GM21576 (cell line): Measurements from ENCODE around the gene THSD8.
"Not testable (repeated sequence)": the region's sequence is repeated elsewhere in the genome, so short reads cannot be mapped to it uniquely, and the experiment has no call there.

Source experiments
- ATAC-seq: cut with Tn5 transposase; IDR thresholded peaks from one replicate; pipeline ENCODE4 v1.9.1; 2021; ENCODE audit warnings: mild to moderate bottlenecking, moderate library complexity; ENCODE audit not compliant: unreplicated experiment

THSD8 gene

DNA sequence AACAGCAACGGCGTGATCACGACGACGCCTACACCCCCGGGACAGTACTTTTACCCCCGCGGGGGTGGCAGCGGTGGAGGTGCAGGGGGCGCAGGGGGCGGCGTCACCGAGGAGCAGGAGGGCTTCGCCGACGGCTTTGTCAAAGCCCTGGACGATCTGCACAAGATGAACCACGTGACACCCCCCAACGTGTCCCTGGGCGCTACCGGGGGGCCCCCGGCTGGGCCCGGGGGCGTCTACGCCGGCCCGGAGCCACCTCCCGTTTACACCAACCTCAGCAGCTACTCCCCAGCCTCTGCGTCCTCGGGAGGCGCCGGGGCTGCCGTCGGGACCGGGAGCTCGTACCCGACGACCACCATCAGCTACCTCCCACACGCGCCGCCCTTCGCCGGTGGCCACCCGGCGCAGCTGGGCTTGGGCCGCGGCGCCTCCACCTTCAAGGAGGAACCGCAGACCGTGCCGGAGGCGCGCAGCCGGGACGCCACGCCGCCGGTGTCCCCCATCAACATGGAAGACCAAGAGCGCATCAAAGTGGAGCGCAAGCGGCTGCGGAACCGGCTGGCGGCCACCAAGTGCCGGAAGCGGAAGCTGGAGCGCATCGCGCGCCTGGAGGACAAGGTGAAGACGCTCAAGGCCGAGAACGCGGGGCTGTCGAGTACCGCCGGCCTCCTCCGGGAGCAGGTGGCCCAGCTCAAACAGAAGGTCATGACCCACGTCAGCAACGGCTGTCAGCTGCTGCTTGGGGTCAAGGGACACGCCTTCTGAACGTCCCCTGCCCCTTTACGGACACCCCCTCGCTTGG lies 9.6 kb upstream of the THSD8 start:
- ATAC-seq: no peak

DNA sequence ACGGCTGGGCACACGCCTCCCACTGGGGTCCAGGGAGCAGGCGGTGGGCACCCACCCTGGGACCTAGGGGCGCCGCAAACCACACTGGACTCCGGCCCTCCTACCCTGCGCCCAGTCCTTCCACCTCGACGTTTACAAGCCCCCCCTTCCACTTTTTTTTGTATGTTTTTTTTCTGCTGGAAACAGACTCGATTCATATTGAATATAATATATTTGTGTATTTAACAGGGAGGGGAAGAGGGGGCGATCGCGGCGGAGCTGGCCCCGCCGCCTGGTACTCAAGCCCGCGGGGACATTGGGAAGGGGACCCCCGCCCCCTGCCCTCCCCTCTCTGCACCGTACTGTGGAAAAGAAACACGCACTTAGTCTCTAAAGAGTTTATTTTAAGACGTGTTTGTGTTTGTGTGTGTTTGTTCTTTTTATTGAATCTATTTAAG lies 9.0 kb upstream of the THSD8 start:
- no peak for ATAC-seq

DNA sequence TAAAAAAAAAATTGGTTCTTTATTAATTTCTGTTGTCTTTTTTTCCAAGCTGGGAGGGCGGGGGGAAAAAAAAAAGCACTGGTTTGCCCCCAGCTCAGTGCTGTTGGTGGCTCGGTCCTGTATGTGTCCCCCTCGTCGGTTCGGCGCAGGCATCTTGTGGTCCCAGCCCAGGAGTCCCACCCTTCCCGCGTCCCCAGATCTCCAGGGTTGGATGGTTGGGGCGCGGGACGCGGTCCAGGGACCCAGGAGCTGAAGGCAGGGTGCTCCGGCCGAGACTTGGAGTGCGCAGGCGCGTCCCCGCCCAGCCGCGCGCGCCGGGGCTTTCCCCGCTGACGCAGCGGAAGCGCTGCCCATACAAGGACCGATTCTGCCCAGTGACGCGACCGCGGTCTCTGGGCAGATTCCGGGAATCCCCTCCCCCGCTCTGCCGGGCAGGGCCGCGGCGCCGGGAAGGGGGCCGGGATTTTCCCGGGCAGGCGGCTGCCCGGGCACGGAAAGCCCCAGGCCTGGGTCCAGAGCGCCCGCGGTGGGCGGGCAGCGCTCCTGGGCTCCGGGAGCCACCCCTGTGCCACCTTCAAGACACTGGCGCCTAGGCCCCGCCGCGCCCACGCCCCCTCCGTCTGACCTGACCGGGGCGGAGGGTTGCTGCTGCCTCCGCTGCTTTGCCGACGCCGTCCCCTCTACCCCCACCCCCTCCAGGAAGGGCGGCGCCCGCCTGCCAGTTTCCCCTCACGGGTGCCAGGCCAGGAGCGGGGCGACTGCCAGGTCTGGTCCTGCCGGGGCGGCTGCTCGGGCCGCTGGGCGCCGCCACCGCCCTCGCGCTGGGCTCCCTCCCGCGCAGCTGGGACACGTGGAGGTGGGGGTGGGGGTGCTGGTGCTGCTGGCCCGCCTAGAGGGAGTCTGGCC lies 8.3 kb upstream of the THSD8 start:
- ATAC-seq: no peak

DNA sequence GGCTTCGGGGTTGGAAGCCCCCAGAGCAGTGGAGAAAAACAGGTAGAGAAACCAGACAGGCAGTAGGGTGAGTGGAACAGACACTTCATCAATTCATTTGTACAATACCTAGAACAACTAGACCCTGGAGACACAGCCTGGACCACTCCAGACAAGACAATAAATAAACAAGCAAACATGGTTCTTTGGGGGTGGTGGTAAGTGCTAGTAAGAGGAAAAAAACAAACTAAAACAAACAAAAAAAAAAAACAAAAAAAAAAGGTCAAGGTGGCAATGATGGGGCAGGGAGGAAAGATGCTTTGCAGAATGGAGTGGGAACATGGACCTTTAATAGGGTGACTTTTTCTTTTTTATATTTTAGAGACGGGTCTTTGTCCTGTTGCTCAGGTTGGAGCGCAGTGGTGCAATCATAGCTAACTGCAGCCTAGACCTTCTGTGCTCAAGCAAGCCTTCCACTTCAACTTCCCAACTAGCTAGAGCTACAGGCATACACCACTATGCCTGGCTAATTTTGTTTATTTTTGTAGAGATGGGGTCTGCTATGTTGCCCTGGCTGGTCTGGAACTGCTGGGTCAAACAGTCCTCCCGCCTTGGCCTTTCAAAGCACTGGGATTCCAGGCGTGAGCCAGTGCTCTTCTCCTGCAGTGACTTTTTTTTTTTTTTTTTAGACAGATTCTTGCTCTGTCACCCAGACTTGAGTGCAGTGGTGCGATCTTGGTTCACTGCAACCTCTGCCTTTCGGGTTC lies 7.5 kb upstream of the THSD8 start:
- ATAC-seq: no peak

DNA sequence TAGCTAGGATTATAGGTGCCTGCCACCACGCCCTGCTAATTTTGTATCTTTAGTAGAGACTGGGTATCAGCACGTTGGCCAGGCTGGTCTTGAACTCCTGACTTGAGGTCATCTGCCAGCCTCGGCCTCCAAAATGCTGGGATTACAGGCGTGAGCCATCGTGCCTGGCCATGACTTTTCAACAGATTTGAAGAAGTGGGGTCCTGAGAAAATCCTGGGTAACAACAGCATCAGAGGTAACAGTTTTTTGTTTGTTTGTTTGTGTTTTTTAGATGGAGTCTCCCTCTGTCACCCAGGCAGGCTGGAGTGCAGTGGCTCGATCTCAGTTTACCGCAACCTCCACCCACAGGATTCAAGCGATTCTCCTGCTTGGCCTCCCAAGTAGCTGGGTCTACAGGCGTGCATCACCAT lies 6.9 kb upstream of the THSD8 start:
- no peak for ATAC-seq

DNA sequence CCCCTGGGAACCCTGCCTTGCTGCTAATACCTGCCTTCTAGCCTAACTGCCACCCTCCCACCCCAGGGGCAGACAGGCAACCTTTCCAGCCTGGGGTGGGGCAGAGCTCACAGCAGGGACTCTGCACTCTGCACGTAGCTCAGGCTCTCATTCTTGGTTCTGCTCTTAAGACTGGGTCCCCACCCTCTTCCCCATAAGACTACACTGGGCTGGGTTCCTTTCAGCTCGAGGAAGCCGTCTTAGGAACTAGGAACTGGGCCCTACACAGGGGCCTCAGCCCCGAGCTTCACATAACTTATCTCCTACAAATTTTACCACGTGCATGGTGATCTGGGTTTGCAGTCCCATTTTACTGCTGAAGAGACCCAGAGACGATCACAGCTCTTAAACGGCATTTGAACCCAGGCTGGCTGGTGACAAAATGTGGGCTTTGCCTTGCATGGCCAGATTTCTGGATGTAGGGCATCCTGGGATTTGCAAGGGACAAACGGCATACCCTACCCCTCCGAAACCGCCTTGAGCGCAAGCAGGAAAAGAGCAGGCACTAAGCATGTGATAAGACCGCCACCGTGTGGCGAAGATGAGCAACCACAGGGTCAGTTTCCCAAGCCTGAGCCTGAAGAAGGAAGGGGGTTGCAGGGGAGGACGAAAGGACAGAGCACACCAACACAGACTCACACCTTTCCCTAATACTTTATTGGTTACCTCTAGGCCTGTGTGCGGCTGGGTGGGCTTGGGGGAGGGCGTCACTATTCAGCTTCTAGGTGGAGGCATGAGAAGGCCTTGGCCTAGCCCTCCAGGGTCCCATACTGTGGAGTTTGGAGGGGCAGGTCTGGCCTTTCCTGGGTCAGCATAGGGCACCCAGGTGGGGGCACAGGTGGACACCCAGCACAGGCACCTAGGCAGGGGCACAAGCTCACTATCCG lies 5.5 kb upstream of the THSD8 start:
- no peak for ATAC-seq

DNA sequence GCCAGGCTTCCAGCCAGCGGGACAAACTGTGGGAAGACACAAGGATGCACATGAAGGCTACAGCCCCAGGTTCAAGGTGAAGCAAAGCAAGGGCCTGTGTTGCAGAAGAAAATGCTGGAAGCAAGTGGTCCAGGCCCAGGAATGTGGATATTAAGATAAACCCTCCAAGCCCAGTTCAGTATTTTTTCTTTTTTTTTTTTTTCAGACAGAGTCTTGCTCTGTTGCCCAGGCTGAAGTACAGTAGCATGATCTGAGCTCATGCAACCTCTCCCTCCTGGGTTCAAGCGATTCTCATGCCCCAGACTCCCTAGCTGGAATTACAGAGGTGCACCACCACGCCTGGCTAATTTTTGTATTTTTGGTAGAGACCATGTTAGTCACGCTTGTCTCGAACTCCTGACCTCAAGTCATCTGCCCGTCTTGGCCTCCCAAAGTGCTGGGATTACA lies 4.7 kb upstream of the THSD8 start:
- no peak for ATAC-seq

DNA sequence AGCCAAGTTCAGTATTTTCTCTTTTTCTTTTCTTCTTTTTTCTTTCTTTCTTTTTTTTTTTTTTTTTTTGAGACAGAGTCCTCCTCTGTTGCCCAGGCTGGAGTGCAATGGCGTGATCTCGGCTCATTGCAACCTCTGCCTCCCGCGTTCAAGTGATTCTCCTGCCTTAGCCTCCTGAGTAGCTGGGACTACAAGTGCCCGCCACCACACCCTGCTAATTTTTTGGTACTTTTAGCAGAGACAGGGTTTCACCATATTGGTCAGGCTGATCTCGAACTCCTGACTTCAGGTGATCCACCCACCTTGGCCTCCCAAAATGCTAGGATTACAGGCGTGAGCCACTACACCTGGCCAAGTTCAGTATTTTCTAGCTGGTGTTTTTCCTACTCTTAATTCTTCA lies 4.3 kb upstream of the THSD8 start:
- ATAC-seq: not testable (repeated sequence)

DNA sequence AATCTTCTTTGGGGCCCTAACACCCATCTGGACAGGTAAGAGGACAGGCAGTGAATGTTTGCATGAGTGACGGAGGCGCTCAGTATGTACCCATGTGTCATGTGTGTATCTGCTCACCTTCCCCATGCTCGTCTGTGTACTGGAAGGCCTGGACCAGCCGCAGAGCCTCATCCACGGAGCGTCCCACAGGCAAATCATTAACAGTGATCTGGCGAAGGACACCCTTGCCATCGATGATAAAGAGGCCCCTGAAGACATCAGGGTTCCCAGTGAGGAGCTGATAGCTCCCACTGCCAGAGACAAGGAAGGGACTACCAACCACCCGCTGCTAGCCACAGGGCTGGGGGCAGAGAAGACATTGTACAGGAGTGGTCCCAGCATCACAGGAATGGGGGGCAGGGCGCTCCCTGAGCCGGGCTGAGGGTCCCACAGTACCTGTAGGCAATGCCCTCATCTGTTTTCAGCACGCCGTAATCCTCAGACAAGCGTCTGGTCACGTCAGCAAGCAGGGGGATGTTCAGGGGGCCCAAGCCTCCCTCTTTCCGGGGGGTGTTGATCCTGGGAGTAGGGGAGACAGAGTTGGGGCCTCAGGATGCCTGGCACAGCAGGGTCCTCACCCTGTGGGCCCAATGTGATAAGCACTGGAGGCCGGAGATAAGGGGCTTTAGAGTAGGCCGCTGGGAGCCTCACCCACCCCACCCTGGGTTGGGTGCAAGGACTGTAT lies 2.0 kb upstream of the THSD8 start:
- ATAC-seq: no peak

DNA sequence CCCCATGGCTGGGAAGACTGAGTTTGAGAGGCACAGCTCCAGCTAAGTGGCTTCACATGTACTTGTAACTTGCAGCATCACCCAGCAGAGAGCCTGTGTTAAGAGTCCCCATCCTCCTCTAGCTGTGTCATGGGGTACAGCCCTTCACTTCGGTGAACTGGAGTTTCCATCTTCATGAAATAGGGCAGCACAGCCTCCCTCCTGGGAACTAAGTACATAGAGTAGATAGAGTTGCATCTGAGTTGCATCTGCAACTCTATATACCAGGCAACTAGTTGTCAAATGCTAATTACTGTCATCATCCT lies 1.5 kb upstream of the THSD8 start:
- no peak for ATAC-seq

DNA sequence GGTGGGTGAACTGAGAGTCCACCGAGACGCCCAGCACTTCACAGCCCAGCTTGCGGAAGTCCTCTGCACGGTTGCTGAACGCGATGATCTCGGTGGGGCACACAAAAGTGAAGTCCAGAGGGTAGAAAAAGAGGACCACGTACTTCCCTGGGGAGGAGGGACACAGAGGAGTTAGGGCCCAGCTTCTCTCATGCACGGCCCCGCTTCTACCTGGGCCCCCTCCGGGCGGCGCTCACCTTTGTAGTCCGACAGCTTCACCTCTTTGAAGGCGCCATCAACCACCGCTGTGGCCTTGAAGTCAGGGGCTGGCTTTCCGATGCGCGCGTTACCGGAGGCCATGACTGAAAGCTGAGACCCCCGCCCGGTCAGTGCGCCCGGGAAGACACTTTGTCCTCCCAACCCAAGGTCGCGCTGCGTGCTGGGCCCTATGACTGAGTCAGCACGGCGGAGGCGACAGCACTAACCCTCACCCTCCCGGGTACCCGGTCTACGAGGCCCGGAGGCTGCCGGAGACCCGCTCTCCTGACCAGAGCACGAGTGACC lies 875 bp upstream of the THSD8 start:
- no peak for ATAC-seq

DNA sequence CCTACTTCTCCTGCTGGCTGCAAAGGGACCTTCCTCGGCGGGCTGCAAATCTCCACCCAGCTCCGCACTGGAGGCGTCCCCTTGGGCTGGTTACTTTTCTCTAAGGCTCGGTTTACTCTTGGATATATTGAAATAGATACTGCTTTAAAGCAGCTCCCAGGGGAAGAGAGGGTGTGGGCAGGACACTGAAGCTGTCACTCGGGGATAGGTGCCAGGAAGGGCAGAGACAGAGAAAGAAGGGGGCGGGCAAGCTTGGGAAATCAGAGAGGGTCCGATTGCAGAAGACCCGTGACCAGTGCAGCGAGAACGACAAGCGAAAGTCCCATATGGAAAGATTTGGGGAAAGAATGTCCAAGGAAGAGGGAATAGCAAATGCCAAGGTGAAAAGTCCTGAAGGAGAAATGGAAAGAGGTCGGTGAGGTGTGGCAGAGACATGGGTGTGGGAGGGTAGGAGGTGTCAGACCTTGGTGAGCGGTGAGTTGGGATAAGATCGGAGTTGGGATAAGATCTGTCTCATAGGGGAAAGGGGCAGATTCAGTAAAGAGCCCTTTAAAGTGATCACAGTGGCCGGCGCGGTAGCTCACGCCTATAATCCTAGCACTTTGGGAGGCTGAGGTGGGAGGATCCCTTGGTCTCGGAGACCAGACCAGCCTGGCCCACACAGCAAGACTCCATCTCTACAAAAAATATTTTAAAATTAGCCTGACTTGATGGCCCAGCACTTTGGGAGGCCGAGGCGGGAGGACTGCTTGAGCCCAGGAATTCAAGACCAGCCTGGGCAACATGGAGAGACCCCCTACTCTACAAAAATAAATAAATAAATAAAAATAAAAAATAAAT lies 618 bp downstream of the THSD8 start:
- no peak for ATAC-seq

DNA sequence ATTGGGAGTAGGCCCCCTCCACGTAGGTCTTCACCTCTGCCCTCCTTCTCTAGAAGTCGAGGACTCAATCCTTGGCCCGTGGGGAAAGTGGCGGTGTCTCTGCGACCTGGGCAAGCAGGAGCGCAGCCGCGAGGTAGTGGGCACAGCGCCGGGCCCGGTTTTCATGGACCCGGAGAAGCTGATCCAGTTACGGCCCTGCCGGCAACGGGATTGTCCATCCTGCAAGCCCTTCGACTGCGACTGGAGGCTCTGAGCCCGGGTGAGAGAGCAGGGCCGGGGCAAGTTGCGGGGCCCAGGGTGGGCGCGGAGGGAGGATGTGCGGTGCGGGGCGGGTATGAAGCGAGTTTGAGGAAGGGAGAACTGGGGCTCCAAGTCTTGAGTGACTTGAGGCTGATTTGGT lies 2.2 kb downstream of the THSD8 start:
- no peak for ATAC-seq

DNA sequence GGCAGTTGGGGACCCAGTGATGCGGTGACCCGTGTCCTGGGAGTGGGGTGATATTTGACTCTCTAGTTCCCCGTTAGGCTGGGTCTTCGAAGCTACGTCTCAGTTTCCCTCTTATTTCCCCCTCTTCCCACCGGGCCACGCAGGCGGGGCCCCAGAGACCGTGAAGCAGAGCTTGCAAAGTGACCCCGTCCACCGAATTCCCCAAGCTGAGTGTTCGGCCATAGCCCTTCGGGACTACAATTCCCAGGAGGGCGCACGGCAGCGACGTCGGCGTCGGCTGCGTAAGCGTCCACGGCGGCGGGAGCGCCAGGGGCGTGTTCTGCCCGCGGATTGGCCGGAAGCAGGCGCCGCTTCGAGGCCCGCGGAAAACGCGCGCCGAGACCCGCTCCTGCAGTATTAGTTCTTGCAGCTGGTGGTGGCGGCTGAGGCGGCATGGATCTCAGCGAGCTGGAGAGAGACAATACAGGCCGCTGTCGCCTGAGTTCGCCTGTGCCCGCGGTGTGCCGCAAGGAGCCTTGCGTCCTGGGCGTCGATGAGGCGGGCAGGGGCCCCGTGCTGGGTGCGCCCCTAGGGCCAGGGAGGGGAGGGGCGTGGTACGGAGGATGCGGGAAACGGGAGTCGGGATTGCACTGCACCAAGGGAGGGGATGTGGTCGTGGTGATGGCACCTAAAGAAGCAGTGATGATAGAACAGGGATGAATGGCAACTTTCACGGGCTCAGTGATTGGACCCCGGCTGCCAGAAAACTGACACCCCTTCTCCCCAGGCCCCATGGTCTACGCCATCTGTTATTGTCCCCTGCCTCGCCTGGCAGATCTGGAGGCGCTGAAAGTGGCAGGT lies 4.6 kb downstream of the THSD8 start, which contains the start of gene RNASEH2A:
RNASEH2A (plus strand) TSS at position 343 of the 840 bp plus-strand sequence; CDS start at position 433, 90 bp downstream.
- ATAC-seq: peak; percentile 73

DNA sequence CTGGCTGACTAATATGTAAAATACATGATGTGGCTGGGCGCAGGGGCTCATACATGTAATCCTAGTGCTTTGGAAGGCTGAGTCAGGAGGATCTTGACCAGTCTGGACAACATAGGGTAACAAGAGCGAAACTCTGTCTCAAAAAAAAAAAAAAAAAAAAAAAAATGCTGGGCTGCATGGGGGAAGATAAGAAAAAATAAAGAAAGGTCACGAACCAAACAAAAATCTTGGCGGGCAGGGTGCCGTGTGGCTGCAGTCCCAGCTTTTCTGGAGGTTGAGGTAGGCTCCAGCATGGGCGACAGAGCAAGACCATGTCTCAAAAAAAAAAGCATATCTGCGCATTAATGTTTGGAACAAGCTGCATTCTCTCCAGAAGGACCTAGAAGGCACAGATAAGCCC lies 13.2 kb downstream of the THSD8 start:
- ATAC-seq: no peak

DNA sequence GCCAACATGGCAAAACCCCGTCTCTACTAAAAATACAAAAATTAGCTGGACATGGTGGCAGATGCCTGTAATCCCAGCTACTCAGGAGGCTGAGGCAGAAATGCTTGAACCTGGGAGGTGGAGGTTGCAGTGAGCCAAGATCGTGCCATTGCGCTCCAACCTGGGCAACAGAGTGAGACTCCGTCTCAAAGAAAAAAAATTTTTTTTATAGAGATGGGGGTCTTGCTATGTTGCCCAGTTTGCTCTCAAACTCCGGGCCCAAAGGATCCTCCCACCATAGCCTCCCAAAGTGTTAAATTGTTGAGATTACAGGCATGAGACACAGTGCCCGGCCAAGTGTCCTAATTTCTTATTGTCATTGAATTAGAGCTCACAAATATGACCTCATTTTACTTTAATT lies 15.3 kb downstream of the THSD8 start:
- ATAC-seq: not testable (repeated sequence)

DNA sequence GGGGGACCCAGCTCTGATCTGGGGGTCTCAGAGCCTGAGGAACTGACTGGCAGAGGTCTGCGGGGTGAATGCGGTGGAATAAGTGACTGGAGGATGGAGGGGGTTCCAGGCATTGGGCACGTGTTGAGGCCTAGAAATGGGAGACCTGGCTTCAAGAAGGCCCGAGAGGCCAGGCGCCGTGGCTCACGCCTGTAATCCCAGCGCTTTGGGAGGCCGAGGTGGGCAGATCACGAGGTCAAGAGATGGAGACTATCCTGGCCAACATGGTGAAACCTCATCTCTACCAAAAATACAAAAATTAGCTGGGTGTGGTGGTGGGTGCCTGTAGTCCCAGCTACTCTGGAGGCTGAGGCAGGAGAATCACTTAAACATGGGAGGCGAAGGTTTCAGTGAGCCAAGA lies 15.9 kb downstream of the THSD8 start:
- not testable (repeated sequence) for ATAC-seq
